GM19467 (cell line): ENCODE measurements around the gene LOXHD1.

ENCODE experiments used
- ATAC-seq: cut with Tn5 transposase; IDR thresholded peaks from one replicate; pipeline ENCODE4 v1.9.1; 2021; ENCODE audit warnings: mild to moderate bottlenecking, moderate library complexity; ENCODE audit not compliant: unreplicated experiment

LOXHD1 gene

DNA sequence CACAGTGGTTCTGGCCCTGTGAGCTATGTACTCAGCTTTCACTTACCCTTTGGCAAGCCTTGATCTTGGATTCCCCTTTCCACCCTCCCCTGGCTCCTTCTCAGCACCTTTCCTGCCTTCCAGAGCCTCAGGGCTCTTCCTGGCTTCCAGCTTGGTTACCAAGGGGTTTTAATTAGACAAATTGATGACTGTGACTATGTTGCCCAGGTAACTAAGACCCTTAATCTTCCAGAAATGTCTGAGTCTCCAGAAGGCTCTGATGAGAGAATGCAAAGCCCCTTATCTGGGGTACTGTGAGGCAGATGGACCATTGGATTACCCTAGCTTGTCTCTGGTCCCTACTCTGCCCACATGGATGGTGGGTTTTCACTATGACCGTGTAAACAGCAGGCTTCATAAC lies 174.2 kb downstream of the LOXHD1 start:
- no peak for ATAC-seq

DNA sequence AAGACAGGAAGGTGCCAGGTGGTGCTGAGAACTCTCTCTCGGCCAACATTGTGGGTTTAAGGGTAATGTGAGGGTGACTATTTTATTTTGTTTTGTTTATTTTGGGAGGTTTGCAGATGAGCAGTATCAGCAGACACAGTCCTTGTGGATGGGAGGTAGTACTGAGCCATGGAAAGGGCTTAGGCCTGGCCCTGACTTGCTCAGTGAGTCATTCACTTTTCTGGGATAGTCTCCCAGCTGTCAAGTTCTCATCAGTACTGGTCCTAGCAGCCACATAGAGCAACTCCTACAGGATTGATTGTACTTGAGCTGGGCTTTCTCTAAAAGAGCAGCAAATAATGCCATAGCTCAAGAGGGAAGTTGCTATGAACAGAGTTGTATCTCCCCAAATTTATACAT lies 175.2 kb downstream of the LOXHD1 start:
- ATAC-seq: no peak

DNA sequence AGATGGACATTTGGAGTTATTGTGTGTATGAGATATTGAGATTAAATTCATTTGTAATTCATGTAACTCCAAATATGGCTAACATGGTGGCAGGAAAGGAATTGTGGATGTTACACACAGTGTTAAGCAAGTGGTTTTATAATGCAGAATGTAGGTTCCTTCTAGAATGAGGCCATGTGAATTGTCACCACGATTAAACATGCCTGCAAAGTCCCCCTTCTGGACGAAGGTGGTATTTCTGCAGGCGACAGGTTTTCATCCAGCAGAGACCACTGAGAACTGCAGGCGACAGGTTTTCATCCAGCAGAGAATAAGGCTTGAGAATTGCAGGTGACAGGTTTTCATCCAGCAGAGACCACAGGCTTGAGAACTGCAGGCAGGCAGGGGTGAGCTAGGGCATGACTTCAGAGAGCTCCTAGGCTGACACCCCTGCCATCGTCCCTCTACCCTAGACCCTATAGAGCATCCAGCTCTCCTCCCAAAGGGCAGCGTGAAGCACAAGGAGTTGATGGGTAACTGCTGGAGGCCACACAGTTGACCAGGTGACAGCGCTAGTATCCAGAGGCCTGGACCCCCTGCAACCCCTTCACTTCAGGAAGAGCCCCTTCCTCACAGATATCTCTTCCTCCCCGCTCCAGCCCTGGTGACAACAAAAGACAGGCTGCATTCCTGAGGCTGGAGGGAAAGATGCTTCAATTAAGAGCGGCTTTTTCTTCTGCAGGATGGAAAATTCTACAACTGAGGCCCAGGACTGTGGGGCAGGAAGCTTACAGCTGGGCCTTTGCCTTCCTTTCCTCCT lies 175.8 kb downstream of the LOXHD1 start:
- ATAC-seq: no peak

DNA sequence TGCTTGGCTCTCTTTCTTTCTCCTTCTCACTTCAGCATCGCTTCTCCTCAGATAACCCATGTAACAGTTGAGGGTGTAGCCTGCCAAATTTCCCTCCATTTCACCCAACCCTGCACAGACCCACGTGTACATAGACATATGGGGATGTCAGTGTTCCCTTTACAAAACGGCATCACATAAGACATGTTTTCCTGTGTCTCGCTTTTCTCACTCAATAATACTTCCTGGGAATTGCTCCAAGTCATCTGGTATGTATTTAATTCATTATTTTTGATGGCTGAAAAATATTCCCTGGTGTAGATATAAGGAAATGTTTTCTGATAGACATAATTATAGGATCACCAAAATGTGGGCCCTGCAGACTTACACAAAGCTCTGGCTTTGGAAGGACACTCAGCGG lies 176.8 kb downstream of the LOXHD1 start:
- ATAC-seq: no peak

DNA sequence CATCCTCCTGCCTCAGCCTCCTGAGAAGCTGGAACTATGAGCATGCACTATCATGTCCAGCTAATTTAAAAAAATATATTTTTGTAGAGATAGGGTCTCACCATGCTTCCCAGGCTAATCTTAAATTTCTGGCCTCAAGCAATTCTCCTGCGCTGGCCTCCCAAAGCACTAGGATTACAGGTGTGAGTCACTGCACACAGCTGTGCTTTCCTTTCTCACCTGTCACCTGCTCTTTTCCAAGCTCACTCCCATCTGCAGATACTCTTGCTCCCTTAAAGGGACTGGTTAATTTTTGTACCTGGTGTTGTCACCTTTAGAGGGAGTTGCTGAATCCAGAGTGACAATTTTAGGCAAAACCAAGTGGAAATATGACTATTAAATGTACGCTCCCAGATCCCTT lies 178.2 kb downstream of the LOXHD1 start:
- no peak for ATAC-seq

DNA sequence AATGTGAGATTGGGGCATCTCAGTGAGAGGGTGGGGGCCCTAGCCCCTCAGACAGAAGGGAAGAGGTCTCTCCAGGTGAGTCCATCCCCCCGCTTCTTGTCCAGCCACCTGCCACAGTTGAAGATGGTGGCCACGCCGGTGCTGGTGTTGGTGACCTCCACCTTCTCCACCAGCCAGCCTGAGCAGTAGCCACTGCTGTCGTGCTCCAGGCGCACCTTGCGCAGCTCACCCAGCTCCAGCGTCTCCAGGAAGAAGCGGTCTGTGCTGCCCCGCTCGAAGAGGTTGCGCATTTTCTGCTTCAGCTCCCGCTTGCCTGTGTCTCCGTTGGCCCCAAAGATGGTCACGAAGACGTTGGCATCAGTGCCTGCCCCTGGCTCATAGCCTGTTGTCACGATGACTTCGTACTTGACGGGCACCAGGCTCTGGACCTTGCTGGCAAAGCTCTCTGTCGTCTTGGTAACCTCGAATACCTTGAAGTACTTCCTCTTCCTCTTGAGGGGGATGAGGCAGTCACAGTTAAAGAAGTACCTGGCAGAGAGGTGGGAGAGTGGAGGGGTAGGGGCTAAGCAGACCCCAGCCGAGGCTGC lies 179.5 kb downstream of the LOXHD1 start:
- ATAC-seq: no peak

DNA sequence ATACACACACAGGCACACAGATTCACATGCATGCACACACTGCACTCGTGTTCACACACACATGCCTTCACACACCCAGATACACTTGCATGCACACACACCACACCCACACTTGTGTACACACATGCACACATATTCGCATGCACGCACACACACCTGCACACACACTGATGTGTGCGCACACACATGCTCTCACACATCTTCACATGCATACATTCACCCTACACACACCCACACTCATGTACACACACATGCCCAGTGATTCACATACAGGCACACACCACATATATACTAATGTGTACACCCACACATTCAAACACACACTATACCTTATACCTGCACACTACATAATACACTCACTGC lies 181.6 kb downstream of the LOXHD1 start:
- ATAC-seq: no peak

DNA sequence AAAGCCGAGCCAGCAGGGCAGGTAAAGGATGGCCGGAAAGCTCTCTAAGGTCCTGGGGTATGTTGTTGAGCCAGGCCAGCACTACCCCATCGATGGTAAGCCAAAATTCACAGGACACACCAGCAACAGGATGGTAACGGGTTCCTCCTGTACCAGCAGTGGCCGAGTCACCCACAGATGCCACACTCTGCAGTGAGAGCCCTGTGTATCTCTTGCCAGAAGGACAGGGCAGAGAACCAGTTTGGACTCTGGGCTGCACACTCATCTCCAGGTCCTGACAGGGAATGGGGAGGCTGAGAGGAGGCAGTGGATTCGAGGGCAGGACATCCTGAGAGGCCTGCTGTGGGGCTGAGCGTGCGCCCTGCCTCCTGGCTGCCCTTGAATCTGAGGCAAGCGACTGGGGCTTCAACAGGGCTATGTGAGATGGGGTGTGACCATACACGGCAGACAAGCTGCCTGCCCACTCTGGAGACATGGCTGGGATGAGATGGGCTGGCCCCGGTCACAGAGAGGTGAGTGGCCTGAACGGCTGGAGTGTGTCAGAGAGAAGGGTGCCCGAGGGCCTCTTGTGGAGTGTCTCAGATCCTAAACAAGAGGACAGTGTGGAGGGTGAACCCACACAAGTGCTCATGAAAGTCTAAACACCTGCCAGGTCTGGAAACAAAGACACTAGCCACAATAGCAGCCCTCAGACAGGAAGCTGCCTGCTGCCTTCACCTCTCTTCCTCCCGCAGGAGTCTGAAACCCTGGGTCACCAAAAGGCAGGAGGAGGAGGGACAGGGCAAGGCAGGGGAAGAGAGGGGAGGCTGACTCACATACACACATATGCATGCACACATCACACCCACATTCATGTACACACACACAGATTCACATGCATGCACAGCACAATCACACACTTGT lies 182.3 kb downstream of the LOXHD1 start:
- no peak for ATAC-seq

DNA sequence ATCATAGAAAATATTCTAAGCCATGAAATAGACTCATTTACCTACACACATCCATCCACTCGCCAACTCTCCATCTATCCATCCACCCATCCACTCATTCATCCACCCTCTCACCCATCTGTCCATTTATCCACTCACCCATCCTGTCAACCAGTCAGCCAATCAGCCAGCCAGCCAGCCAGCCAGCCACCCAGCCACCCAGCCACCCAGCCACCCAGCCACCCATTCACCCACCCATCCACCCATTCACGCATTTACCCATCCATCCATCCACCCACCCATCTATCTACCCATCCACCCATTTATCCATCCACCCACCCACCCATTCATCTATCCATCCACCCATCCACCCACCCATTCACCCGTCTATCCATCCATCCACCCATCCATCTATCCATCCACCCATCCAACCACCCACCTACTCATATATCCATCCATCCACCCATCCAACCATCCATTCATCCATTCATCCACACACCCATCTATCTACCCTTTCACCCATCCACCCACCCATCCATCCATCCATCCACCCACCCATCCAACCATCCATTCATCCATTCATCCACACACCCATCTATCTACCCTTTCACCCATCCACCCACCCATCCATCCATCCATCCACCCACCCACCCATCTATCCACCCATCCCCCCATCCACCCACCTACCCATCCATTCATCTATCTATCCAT lies 185.1 kb downstream of the LOXHD1 start:
- no peak for ATAC-seq

DNA sequence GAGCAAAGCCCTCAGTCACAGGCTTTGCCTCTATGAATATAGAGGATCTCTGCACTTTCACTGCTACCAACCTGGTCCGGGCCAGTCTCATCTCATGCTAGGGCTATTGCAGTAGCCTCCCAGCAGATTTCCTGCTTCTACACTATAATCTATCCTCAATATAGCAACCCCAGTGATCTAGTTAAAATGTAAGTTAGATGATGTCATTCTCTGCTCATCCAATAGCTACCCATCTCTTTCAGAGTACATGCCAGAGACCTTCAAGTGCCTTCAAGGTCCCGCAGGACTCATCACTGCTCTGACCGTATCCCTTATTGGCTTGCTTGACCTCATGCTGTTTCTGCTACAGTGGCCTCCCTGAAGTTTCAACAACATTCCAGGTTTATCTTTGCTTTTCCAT lies 186.3 kb downstream of the LOXHD1 start:
- ATAC-seq: no peak

DNA sequence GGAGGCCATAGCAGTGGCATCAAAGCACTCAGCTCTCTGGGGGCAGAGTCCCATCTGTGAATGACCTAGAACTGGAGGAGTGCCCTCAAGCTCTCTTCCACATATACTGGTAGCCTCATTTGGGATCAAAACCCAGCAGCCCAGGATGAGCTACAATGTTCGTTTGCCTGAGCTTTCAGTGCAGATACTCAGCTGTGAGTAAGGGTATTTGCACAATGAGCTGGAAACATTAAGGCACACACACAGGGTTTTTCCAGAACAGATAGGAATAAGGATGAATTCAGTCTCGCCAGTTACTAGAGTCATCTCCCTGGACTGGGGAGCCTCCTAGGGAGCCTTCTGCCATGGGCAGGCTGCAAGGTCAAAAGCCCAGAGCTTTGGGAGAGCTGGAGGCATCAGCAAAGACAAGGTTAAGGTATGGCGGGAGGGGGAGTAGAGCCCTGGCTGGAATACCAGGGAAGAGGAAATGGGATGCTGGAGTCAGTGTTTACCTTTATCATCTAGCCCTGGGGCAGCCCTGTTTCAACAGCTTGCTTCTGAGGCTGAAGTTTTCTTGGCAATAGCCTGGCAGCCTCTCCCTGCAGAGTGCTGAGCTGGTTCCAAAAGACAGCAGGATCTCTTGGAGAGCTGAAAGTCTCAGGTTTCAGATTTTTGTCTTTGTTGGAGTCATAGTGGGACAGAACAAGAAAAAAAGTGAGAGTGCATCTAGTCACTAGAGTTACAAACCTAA lies 187.7 kb downstream of the LOXHD1 start:
- ATAC-seq: no peak

DNA sequence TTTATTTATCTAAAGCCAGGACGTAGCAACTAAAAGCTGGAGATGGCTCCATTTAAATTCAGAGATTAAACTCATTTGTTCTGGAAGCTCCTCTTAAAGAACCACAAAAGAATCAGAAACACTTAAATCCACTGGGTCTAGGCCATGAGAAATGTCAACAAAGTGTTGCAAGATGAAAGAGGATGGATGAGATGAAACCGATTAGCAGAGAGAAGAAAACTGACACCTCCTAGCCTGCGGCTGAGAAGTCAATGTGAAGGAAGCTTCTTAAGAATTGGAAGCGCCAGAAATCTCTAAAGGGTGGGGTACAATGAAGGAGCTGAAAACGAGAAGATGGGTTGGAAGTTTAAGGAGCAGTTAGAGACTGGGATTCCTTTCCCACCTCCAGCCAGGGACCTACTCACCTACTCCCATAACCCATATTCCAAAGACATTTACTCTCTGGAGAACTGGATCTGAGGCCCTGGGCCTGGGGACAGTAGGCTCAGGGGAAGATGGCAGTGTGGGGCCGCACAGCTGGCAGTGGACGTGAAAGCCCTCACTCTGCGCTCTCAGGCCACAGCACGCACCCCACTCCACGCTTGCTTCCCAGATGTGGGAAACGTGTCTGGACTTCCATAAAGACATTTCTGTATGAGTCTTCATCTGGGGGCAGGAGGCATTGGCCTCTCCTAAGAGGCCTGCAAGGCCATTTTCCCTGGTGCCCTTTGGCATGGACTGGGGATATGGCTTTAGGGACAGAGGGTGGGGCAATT lies 188.4 kb downstream of the LOXHD1 start:
- no peak for ATAC-seq

DNA sequence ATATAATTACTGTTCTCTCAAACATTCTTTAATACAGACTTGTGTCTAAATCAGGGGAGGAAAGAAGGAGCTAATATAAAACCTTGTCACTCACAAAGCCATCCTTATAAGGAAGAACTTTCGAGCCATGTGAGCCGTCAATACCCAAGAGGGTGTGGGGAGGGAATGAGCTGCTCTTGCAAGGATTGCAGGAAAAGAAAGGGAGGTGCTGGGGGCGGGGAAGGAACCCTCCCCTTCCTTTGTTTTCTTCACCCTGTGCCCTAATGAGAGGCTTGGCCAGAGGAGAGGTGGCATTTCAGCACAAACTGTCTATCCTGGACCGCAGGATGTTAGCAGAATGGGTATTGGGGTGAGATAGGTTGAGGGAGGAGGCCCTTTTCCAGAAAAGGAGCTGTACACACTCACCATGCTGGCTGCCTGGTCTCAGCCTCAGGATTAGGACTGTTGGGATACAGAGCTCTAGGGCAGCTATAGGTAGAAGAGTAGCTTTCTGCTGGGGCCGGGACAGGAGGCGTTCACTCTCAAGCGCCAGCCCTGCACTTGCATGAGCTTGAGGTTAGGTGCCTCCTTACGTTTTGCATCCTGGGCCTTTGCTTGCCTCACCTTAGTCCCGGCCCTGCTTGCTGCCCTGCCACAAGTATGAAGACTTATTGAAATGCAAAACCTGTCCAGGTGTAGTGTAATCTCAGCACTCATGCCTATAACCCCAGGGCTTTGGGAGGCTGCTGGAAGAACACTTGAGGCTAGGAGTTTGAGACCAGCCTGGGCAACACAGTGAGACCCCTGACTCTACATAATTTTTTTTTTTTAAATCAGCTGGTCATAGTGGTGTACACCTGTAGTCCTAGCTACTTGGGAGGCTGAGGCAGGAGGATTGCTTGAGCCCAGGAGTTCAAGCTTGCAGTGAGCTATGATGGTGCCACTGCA lies 190.5 kb downstream of the LOXHD1 start:
- ATAC-seq: no peak

DNA sequence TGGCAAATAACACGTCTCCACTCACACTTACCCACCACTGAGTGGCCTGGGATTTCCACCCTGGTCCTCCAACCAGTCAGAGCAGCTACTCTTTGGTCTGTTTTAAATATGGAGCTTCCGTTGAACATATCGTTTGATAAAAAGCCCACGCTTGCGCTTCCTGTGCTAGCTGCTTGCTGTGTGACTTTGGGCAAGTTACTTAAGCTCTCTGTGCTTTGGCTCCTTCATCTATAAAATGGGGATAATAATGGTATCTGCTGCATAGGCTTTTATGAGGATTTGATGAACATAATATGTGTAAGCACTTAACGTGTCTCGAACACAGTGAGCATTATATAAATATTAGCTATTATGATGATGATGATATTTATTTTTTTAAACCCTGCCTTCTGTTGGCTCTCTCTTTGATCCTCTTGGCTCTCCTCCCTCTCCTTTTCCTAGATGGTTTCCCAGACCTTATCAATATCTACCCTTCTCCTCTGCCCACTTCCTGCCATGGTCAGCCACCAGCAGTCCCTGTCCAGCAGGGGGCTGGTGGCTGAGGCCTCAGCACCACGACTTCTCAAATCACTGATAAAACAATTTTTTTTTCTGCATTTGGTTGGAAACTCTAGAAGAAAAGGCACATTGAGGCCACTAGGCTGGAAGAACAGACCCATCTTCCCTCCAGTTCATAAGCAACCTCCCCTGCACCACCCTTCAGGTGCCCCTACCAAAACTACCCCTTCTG lies 191.9 kb downstream of the LOXHD1 start:
- ATAC-seq: no peak

DNA sequence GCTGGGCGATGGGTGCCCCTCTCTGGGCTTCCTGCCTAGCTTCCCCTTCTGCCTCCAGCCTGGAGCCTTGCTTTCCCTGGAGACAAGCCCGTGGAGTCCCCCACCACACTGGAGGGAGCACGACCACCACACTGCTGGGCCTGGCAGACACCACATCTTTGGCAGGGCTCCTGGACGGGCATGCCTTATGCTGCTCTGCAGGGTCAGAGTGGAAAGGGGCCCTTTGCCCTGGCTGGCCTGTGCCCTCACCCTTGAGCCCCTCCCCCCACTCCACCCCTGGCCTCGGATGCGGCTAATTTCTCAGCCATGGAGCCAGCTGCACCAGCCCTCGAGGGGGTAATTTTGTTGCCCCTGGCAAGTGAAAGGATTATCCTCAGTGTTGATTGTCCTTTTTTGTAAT lies 194.5 kb downstream of the LOXHD1 start:
- ATAC-seq: no peak

DNA sequence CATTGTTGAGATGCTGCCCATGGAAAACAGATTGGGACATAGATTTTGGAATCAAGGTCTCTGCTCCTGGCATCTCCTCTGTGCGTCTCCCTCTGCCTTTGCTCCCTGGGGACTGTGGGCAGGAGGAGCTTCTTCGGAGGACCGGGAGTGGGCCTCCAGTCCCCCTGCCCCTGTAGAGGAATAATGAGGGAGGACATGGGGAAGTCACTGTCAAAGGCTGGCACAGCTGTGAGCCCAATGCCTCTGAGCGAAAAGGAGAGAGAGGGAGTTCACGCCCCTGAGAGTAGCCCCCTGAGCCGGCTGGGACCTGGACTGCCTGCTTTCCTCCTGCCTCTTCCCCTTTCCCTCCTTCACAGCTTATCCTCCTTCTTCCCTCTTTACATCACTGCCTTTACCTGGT lies 195.0 kb downstream of the LOXHD1 start:
- ATAC-seq: no peak

DNA sequence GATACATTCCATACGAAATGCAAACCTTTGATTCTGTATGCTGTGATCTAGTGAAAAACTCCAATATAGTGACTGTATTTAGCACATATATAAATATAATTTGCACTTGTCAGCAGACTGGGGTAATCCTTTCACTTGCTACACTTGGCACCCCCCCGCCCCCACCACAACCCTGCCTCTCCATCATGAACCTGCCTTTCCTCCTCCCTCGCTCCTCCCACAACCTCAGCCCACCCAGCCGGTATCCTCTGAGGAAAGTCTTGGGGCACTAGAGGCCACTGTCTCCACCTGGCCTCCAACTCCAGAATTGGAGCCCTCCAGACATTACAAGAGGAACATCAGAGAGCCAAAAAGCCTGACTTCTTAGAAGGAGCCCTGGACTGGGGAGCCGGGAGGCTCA lies 196.3 kb downstream of the LOXHD1 start:
- no peak for ATAC-seq

DNA sequence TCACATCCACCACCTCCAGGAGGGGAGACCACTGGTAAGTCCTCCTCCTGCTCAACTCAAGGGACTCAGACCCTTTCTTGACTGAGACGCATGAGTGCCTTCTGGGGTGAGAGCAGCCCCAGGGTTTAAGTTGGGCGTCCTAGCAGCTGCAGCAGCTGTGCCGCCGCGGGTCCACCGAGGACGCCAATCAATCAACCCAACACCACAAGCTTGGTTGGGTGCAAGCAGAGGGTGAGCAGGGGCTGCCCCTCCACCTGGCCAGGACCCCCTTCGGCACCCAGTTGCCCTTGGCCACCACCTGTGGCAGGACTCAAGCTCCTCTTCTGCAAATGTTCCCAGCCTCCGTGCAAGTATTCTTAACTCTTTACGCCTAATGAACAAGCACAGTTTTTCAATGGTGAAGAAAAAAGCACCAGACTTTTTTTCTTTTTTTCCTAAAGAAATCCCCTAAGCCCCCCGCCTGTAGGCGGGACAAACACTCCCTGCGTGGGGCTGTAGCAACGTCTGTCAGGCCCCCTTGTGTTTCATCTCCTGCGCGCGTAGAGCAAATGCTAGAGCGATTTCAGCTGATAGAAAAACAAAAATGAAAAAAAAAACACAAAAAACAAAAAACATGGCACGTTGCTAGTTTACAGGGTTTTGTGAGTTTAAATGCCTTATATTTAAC lies 197.1 kb downstream of the LOXHD1 start:
- ATAC-seq: no peak
